Measurements from ENCODE around the gene TNS2. TPM values are rescaled to one million over a fixed set of nuclear protein-coding genes. Genes with fewer than 3 reads are reported as not detected.
"Not testable (repeated sequence)": the region's sequence is repeated elsewhere in the genome, so short reads cannot be mapped to it uniquely, and the experiment has no call there.

The TNS2 gene
- total RNA-seq, 1 donor, result 3.2 TPM

- DNase-seq (ENCODE audit: low read depth in 2 of 3, low spot score in 2 of 3), result no peak
Measured at GRCh38 chr12:53105712-53106439, 56.0 kb downstream of the TNS2 start.

DNA sequence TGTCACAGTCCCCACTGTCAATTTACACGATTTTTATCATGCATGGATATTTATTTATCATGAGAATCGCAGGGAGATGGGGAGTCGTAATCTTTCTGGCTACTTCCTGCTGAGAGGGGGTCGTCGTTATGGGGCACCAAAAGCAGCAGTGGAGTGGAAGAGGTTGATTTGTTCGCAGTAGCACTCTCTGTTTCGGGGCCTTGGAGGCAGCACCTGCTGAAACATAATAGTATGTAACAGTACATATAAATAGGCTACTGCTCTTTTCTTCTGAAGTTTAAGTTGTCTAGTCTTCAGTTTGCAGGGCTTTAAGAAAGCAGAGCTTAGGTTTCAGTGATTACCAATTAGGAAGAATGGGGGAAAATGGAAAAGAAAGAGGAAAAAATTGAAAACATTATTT is 57.3 kb downstream of the TNS2 start:
- DNase-seq (ENCODE audit: low read depth in 2 of 3, low spot score in 2 of 3), result no peak

GRCh38 chr12:53112431-53112830 is 62.6 kb downstream of the TNS2 start:
- not testable (repeated sequence) for DNase-seq (ENCODE audit: low read depth in 2 of 3, low spot score in 2 of 3)

GRCh38 chr12:53113136-53113705 is 63.4 kb downstream of the TNS2 start:
- DNase-seq (ENCODE audit: low read depth in 2 of 3, low spot score in 2 of 3), result no peak

GRCh38 chr12:53113951-53114350 is 64.1 kb downstream of the TNS2 start:
- no peak for DNase-seq (ENCODE audit: low read depth in 2 of 3, low spot score in 2 of 3)

Small RNA genes lying within 50 kb of the gene (small RNA-seq; reads per million reads assigned to genes)
- gene MIR6757, result not detected

Other genes with a start within 250 kb of the TNS2 start
- not detected for gene KRT4, start 235.9 kb upstream of the TNS2 start, total RNA-seq
- under 0.01 TPM for gene KRT79, start 215.8 kb upstream of the TNS2 start, total RNA-seq
- not detected for gene KRT78, start 201.1 kb upstream of the TNS2 start, total RNA-seq
- gene KRT8, start 145.0 kb upstream of the TNS2 start, total RNA-seq, result 7.3 TPM
- 67.1 TPM for gene KRT18, start 100.9 kb upstream of the TNS2 start, total RNA-seq
- gene EIF4B, start 43.6 kb upstream of the TNS2 start, total RNA-seq, result 790 TPM
- gene SPRYD3, start 29.3 kb downstream of the TNS2 start, total RNA-seq, result 20.7 TPM
- gene IGFBP6, start 47.6 kb downstream of the TNS2 start, total RNA-seq, result 2.4 TPM
- gene SOAT2, start 53.4 kb downstream of the TNS2 start, total RNA-seq, result under 0.01 TPM
- gene ZNF740, start 130.7 kb downstream of the TNS2 start, total RNA-seq, result 14.0 TPM
- 7.3 TPM for gene CSAD, start 130.9 kb downstream of the TNS2 start, total RNA-seq
- gene ITGB7, start 157.2 kb downstream of the TNS2 start, total RNA-seq, result 17.0 TPM
- gene RARG, start 182.1 kb downstream of the TNS2 start, total RNA-seq, result 3.2 TPM
- 1.3 TPM for gene ESPL1, start 218.2 kb downstream of the TNS2 start, total RNA-seq
- 477 TPM for gene PFDN5, start 245.5 kb downstream of the TNS2 start, total RNA-seq
- 82.4 TPM for gene MYG1, start 249.6 kb downstream of the TNS2 start, total RNA-seq